Mesothelial cell of epicardium (in vitro differentiated cells): ENCODE results near the gene METTL6. TPM values are rescaled to one million over a fixed set of nuclear protein-coding genes. Genes with fewer than 3 reads are reported as not detected.

Experiments
- DNase-seq, 2 experiments: peaks; one replicate each; pipeline ENCODE4 v3.0.0; 2021; ENCODE audit warnings: low spot score in 2 of 2; ENCODE audit not compliant: unreplicated experiment in 2 of 2
- H3K27ac Mint-ChIP-seq: 2 replicates; pipeline ENCODE4 v1.8.0; 2021; ENCODE audit warnings: mixed read lengths
- H3K27me3 Mint-ChIP-seq: 2 replicates; pipeline ENCODE4 v1.8.0; 2021; ENCODE audit warnings: low read depth, mixed read lengths
- H3K36me3 Mint-ChIP-seq: 2 replicates; pipeline ENCODE4 v1.8.0; 2021; ENCODE audit warnings: mixed read lengths
- H3K4me1 Mint-ChIP-seq: 2 replicates; pipeline ENCODE4 v1.8.0; 2021; ENCODE audit warnings: mixed read lengths
- H3K4me3 Mint-ChIP-seq: 2 replicates; pipeline ENCODE4 v1.8.0; 2021; ENCODE audit warnings: mild to moderate bottlenecking, moderate library complexity, mixed read lengths
- H3K9me3 Mint-ChIP-seq: 2 replicates; pipeline ENCODE4 v1.8.0; 2021; ENCODE audit warnings: mixed read lengths
- total RNA-seq: library from RNA; stranded (reverse); gene quantifications from 3 replicates; pipeline ENCODE4 v1.2.1, GENCODE V29; 2021
- TF ChIP-seq, protein P1 (sequence below): fragments of 200-600 bp; sonication (generic); IDR thresholded peaks from one replicate; pipeline ENCODE4 v1.5.0; 2021; ENCODE audit warnings: antibody characterized with exemption; ENCODE audit not compliant: unreplicated experiment

The METTL6 gene
- total RNA-seq, 1 donor from 2014 or later = 23.5 TPM

DNA sequence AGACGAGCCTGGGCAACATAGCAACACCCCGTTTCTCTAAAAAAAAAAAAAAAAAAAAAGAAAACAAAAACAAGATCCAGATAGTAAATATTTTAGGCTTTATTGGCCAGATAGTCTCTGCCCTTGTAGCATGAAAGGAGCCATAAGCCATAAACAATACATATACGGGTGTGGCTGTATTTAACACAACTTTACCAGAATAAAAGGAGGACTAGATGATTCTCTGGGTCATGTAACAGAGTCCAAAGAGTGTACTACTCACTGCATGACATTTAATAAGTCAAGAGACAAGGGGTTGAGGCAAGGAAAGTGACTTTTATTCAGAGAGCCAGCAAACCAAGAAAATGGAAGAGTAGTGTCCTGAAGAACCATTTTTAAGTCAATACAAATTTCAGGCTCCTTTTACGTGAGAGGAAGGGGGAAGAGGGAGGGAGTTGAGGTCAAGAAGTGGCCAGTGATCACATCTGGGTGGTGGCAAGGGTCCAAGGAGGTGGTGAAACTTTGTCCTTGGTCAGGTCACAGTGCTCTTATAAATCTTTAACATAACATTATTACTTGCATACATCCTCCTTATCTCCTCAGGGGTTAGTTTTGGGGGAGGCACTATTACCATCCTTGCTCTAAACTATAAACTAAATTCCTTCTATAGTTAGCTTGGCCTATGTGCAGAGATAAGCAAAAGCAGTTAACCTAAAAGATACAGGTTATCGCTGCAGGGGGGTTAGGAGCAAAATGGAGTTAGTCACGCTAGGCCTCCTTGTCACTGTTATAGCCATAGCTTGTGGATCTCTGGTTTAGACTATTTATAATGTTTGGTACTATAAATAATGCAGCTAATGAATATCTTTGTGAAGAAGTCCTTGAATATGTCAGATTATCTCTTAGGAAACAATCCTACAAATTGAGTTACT is 46.1 kb downstream of the METTL6 start:
- H3K4me1 Mint-ChIP-seq = peaks cover 12% of the 10 kb centered on the region
- peaks cover 8% of the 10 kb centered on the region for H3K36me3 Mint-ChIP-seq
- H3K27me3 Mint-ChIP-seq = no peaks in the 10 kb centered on the region
- TF ChIP-seq, protein P1, sequence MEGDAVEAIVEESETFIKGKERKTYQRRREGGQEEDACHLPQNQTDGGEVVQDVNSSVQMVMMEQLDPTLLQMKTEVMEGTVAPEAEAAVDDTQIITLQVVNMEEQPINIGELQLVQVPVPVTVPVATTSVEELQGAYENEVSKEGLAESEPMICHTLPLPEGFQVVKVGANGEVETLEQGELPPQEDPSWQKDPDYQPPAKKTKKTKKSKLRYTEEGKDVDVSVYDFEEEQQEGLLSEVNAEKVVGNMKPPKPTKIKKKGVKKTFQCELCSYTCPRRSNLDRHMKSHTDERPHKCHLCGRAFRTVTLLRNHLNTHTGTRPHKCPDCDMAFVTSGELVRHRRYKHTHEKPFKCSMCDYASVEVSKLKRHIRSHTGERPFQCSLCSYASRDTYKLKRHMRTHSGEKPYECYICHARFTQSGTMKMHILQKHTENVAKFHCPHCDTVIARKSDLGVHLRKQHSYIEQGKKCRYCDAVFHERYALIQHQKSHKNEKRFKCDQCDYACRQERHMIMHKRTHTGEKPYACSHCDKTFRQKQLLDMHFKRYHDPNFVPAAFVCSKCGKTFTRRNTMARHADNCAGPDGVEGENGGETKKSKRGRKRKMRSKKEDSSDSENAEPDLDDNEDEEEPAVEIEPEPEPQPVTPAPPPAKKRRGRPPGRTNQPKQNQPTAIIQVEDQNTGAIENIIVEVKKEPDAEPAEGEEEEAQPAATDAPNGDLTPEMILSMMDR = no peak
- DNase-seq = no peak
- H3K4me3 Mint-ChIP-seq = no peak overlapping the region
- no peak overlapping the region for H3K27ac Mint-ChIP-seq
- peaks cover 7% of the 10 kb centered on the region for H3K9me3 Mint-ChIP-seq

DNA sequence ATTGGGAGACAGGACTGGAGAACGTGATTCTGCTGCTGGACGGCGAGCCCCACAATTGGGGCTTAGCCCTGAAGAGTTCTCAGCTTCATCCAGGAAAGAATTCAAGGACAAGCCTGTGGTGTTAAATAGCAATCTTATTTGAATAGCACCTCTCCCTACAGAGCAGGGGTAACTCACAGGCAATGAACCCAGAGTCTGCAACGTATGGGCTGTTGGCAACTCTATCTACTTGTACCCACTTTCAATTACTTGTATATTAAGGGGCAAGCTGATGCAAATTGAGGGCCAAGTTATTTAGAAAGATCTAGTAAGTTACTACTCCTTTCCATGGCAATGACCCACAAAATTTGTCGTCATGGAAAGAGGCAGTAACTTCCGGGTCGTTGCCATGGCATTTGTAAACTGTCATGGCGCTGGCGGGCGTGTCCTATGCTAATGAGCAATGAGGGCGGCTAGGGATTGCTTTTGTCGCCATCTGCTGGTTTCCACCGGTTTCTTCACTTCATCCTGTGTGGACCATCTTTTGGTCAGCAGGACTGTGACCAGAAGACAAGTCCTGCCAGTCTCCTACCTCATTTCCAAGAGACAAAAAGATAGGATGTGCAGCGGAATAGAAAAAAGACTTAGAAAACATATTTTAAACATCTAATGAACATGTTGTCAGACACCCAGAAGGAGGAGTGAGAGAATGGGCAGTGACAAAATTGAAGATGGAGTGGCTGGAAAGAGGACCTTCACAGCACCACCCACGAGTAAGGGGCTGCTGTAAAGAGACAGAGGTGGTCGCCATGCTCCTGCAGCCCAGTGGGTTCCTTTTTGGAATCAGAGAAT is 49.2 kb downstream of the METTL6 start:
- TF ChIP-seq, protein P1 = peak; percentile 64
- H3K27me3 Mint-ChIP-seq = no peaks in the 10 kb centered on the region
- peaks cover 5% of the 10 kb centered on the region for H3K4me1 Mint-ChIP-seq
- H3K36me3 Mint-ChIP-seq = no peaks in the 10 kb centered on the region
- peak overlapping the region; percentile 47 for H3K4me3 Mint-ChIP-seq
- peak; percentile 80 to 84 for DNase-seq
- no peaks in the 10 kb centered on the region for H3K9me3 Mint-ChIP-seq
- peak overlapping the region; percentile 72 for H3K27ac Mint-ChIP-seq

GRCh38 chr3:15375461-15376000 is 51.8 kb downstream of the METTL6 start:
- H3K4me3 Mint-ChIP-seq = no peak overlapping the region
- TF ChIP-seq, protein P1 = no peak
- no peak for DNase-seq

GRCh38 chr3:15372918-15373317 is 54.4 kb downstream of the METTL6 start:
- H3K36me3 Mint-ChIP-seq = no peaks in the 10 kb centered on the region
- H3K27ac Mint-ChIP-seq = no peak overlapping the region
- H3K27me3 Mint-ChIP-seq = no peaks in the 10 kb centered on the region
- peaks cover 3% of the 10 kb centered on the region for H3K9me3 Mint-ChIP-seq
- H3K4me3 Mint-ChIP-seq = no peak overlapping the region
- no peaks in the 10 kb centered on the region for H3K4me1 Mint-ChIP-seq
- TF ChIP-seq, protein P1 = no peak
- no peak for DNase-seq

More at GRCh38 chr3:15375461-15376000, 51.8 kb downstream of the METTL6 start:
- Mint-ChIP-seq H3K4me1 (no peaks in the 10 kb centered on the region), H3K36me3 (no peaks in the 10 kb centered on the region), H3K9me3 (no peaks in the 10 kb centered on the region), H3K27ac (no peak overlapping the region), H3K27me3 (no peaks in the 10 kb centered on the region)

- no peak overlapping the region for H3K4me3 Mint-ChIP-seq
- no peak overlapping the region for H3K27ac Mint-ChIP-seq
- H3K9me3 Mint-ChIP-seq = peaks cover 7% of the 10 kb centered on the region
- peaks cover 20% of the 10 kb centered on the region for H3K4me1 Mint-ChIP-seq
- peaks cover 8% of the 10 kb centered on the region for H3K36me3 Mint-ChIP-seq
- TF ChIP-seq, protein P1 = no peak
- H3K27me3 Mint-ChIP-seq = no peaks in the 10 kb centered on the region
- no peak for DNase-seq
Measured at GRCh38 chr3:15368561-15369135, 58.7 kb downstream of the METTL6 start.
